Parathyroid adenoma (tissue), 2 donors: Measurements from ENCODE around the gene JAKMIP3.

Source experiments
- H2AFZ ChIP-seq: fragments of 300-600 bp; sonication (generic); one replicate; pipeline ENCODE4 v1.7.0; 2017; ENCODE audit warnings: antibody characterized with exemption, mild to moderate bottlenecking
- H3K27ac ChIP-seq: fragments of 300-600 bp; sonication (generic); one replicate; pipeline ENCODE4 v1.7.0; 2017
- H3K27me3 ChIP-seq: fragments of 300-600 bp; sonication (generic); one replicate; pipeline ENCODE4 v1.7.0; 2017; ENCODE audit warnings: low read length; ENCODE audit not compliant: control insufficient read depth, insufficient read depth
- H3K36me3 ChIP-seq: fragments of 300-600 bp; sonication (generic); one replicate; pipeline ENCODE4 v1.7.0; 2017; ENCODE audit warnings: low read length; ENCODE audit not compliant: control insufficient read depth, insufficient read depth
- H3K4me1 ChIP-seq: fragments of 300-600 bp; sonication (generic); one replicate; pipeline ENCODE4 v1.7.0; 2017; ENCODE audit warnings: control low read depth
- H3K4me2 ChIP-seq: fragments of 300-600 bp; sonication (generic); one replicate; pipeline ENCODE4 v1.7.0; 2017; ENCODE audit warnings: low read length
- H3K4me3 ChIP-seq: fragments of 300-600 bp; sonication (generic); one replicate; pipeline ENCODE4 v1.7.0; 2017; ENCODE audit warnings: low read depth, low read length
- H3K79me2 ChIP-seq: fragments of 300-600 bp; sonication (generic); one replicate; pipeline ENCODE4 v1.7.0; 2017; ENCODE audit warnings: control low read depth
- H3K9ac ChIP-seq: fragments of 300-600 bp; sonication (generic); one replicate; pipeline ENCODE4 v1.7.0; 2017; ENCODE audit warnings: mild to moderate bottlenecking
- H3K9me3 ChIP-seq: fragments of 300-600 bp; sonication (generic); one replicate; pipeline ENCODE4 v1.7.0; 2017; ENCODE audit warnings: low read length; ENCODE audit not compliant: control insufficient read depth
- TF ChIP-seq, protein P1 (sequence below): fragments of 300-600 bp; sonication (generic); IDR thresholded peaks from one replicate; pipeline ENCODE4 v1.7.0; 2017; ENCODE audit warnings: antibody characterized with exemption, mild to moderate bottlenecking
- donor health status: primary hyperparathyroidism.

Gene JAKMIP3

DNA sequence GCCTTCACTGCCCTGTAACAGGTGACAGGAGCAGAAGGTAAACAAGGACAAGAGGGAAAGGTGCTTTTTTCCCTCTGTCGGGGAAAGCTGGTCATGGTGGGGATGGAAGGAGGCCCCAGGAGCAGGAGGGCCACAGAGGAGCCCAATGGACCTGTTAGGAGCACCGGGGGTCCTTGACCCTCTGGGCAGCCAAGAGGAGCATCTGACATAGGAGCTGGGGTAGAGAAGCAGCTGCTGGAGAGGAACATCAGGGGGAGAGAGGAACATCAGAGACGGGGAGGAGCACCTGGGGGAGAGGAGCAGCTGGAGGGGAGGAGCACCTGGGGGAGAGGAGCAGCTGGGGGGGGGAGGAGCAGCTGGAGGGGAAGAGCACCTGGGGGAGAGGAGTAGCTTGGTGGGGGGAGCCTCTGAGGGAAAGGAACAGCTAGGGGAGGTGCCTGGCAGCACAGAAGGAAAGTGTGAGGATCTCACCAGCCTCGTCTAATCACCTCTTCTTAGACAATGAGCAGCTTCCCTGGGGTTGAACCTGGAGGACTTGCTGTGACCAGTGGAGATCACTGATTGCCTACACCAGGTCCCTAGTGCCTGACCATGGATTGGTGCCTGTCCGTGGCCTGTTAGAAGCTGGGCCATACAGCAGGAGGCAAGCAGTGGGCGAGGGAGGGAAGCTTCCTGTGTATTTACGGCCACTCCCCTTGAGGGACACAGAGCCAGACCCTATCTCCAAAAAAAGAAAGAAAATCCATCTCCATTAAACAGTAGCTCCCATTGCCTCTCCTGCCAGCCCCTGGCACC lies 37.6 kb downstream of the JAKMIP3 start:
- Histone ChIP-seq H3K4me3 (no peak overlapping the region), H3K9ac (no peak overlapping the region), H3K27me3 (no peaks in the 10 kb centered on the region), H3K9me3 (no peaks in the 10 kb centered on the region), H3K79me2 (no peaks in the 10 kb centered on the region), H3K27ac (no peak overlapping the region), H3K4me2 (no peak overlapping the region), H2AFZ (no peak overlapping the region), H3K4me1 (no peaks in the 10 kb centered on the region), H3K36me3 (no peaks in the 10 kb centered on the region)
- TF ChIP-seq, protein P1, sequence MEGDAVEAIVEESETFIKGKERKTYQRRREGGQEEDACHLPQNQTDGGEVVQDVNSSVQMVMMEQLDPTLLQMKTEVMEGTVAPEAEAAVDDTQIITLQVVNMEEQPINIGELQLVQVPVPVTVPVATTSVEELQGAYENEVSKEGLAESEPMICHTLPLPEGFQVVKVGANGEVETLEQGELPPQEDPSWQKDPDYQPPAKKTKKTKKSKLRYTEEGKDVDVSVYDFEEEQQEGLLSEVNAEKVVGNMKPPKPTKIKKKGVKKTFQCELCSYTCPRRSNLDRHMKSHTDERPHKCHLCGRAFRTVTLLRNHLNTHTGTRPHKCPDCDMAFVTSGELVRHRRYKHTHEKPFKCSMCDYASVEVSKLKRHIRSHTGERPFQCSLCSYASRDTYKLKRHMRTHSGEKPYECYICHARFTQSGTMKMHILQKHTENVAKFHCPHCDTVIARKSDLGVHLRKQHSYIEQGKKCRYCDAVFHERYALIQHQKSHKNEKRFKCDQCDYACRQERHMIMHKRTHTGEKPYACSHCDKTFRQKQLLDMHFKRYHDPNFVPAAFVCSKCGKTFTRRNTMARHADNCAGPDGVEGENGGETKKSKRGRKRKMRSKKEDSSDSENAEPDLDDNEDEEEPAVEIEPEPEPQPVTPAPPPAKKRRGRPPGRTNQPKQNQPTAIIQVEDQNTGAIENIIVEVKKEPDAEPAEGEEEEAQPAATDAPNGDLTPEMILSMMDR: no peak

DNA sequence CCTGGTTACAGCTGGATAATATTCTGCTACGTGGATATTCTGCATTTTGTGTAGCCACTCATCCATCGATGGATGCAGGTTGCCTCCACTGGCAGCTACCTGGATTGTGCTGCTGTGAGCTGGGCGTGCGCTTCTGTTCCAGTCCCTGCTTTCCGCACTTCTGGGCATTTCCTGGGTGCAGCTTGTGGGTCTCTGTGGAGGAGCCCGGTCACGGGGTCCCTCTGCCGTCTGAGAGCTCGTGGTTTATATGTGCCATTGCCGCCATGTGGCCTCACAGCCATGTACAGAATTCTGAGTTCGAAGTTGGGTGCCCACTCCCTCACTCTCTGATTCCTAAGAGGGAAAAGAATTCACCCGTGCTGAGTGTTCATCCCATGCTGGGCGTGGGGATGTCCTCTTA lies 38.3 kb downstream of the JAKMIP3 start:
- TF ChIP-seq, protein P1: no peak
- H3K4me3 ChIP-seq: no peak overlapping the region
- H2AFZ ChIP-seq: no peak overlapping the region
- no peaks in the 10 kb centered on the region for H3K9me3 ChIP-seq
- no peaks in the 10 kb centered on the region for H3K27me3 ChIP-seq
- H3K27ac ChIP-seq: no peak overlapping the region
- no peaks in the 10 kb centered on the region for H3K79me2 ChIP-seq
- no peak overlapping the region for H3K4me2 ChIP-seq
- no peaks in the 10 kb centered on the region for H3K36me3 ChIP-seq
- no peak overlapping the region for H3K9ac ChIP-seq
- H3K4me1 ChIP-seq: no peaks in the 10 kb centered on the region

DNA sequence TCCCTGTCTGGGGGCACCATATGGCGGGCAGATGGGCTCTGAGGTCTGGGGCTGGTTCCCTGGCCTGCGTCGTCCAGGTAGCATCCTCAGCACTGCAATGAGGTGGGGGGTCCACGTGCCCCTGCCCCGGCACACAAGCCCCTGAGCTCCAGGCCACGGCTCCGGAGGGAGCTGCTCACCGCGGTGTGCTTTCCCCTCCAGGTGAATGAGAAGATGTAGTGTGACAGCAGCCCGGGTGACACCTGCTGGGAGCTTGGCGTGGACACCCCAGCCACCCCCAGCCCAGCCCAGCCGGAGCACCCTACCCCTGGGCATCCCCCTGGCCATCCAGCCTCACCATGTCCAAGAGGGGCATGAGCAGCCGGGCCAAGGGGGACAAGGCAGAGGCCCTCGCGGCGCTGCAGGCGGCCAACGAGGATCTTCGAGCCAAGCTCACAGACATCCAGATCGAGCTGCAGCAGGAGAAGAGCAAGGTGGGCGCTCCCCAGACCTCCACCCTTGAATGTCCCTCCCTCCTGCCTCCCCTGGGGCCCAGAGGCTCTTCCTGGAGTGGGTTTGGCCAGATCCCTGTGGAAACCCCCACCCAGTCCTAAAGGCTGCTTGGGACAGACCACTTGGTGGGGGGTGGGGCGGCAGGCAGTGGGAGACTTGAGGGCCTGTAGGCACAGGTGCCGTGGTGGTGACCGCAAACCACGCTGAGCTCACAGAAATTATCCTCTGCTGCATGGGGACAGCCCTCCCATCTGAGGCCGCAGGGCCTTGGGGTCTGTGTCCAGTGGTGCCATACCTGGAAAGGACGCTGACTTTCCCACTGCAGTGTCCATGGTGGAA lies 38.9 kb downstream of the JAKMIP3 start:
- no peaks in the 10 kb centered on the region for H3K36me3 ChIP-seq
- no peaks in the 10 kb centered on the region for H3K27me3 ChIP-seq
- no peak overlapping the region for H3K4me3 ChIP-seq
- H3K4me1 ChIP-seq: no peaks in the 10 kb centered on the region
- no peak overlapping the region for H2AFZ ChIP-seq
- H3K4me2 ChIP-seq: no peak overlapping the region
- H3K27ac ChIP-seq: no peak overlapping the region
- H3K79me2 ChIP-seq: no peaks in the 10 kb centered on the region
- no peak overlapping the region for H3K9ac ChIP-seq
- H3K9me3 ChIP-seq: no peaks in the 10 kb centered on the region
- TF ChIP-seq, protein P1: no peak

DNA sequence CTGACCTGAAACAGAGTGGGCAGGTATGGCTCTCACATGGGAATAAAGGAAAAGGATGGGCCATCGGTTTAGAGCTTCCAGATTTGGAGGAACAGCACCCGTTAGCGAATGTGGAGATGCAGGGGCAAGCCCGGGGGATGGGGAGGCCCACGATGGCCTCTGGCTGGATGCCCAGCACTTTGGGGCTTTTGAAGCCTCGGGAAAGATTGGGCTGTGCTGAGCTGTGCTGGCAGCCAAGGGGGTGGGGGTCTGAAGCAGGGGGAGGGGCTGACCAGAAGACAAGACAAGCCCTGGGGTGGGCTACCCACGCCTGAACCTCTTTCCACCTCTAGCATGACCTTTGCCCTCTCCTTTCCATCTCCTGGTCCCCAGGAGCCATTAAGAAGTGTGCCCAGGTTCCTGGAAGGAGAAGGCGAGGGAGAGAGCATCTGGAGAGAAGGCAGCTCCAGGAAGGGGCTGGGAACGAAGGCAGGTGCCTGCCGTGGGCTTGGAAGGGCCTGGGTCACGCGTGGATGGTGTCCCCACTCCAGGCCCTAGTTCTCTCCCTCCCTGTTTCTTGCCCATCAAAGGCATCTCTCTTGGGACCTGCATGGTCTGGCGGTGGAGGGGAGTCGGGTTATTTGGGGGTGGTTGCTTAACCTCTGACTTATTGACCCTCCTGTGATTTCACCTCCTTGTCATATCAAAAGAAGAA lies 39.7 kb downstream of the JAKMIP3 start:
- H3K9me3 ChIP-seq: no peaks in the 10 kb centered on the region
- TF ChIP-seq, protein P1: no peak

More for the DNA sequence above, 39.7 kb downstream of the JAKMIP3 start:
- Histone ChIP-seq H3K79me2 (no peaks in the 10 kb centered on the region), H2AFZ (no peak overlapping the region), H3K4me1 (no peaks in the 10 kb centered on the region), H3K9ac (no peak overlapping the region), H3K4me2 (no peak overlapping the region), H3K27ac (no peak overlapping the region), H3K27me3 (no peaks in the 10 kb centered on the region), H3K4me3 (no peak overlapping the region), H3K36me3 (no peaks in the 10 kb centered on the region)
